Liver (tissue), 9 donors: ENCODE measurements around the gene HHAT. TPM values are rescaled to one million over a fixed set of nuclear protein-coding genes. Genes with fewer than 3 reads are reported as not detected.

Experiments used
- DNase-seq: peaks from one replicate; pipeline ENCODE4 v3.0.0-alpha.2; 2017; ENCODE audit warnings: low spot score
- H3K27ac ChIP-seq, 2 donors: one replicate each; pipeline ENCODE4 v1.7.0; 2013; ENCODE audit warnings: inconsistent platforms in 2 of 2, low read length in 2 of 2, control low read depth in 1 of 2, low read depth in 1 of 2, mild to moderate bottlenecking in 1 of 2
- H3K27me3 ChIP-seq, 4 donors: one replicate each; pipeline versions ENCODE4 v1.6.1 to v1.7.0; 2013; ENCODE audit warnings: low read length in 3 of 4, inconsistent platforms in 1 of 4, mild to moderate bottlenecking in 1 of 4, moderate library complexity in 1 of 4; ENCODE audit not compliant: control insufficient read depth in 4 of 4, insufficient read depth in 4 of 4
- H3K36me3 ChIP-seq, 4 donors: one replicate each; pipeline versions ENCODE4 v1.6.1 to v1.7.0; 2013; ENCODE audit warnings: low read length in 3 of 4, mild to moderate bottlenecking in 3 of 4, low read depth in 1 of 4, moderate library complexity in 1 of 4; ENCODE audit not compliant: control insufficient read depth in 4 of 4, insufficient read depth in 3 of 4
- H3K4me1 ChIP-seq, 4 donors: one replicate each; pipeline versions ENCODE4 v1.6.1 to v1.7.0; 2013; ENCODE audit warnings: low read length in 3 of 4, mild to moderate bottlenecking in 3 of 4, moderate library complexity in 1 of 4; ENCODE audit not compliant: control insufficient read depth in 4 of 4, insufficient read depth in 4 of 4
- H3K4me3 ChIP-seq, 3 donors: one replicate each; pipeline versions ENCODE4 v1.6.1 to v1.7.0; 2013; ENCODE audit warnings: low read length in 3 of 3, control low read depth in 1 of 3, low read depth in 1 of 3, mild to moderate bottlenecking in 1 of 3
- H3K9ac ChIP-seq, 2 donors: one replicate each; pipeline ENCODE4 v1.7.0; 2013; ENCODE audit warnings: low read length in 2 of 2, mild to moderate bottlenecking in 2 of 2, moderate library complexity in 2 of 2, control low read depth in 1 of 2, low read depth in 1 of 2
- H3K9me3 ChIP-seq, 4 donors: one replicate each; pipeline versions ENCODE4 v1.6.1 to v1.7.0; 2013; ENCODE audit warnings: low read length in 3 of 4; ENCODE audit not compliant: control insufficient read depth in 4 of 4
- EGR1 ChIP-seq, 2 donors: IDR thresholded peaks; 2 replicates each; pipeline ENCODE4 v1.6.1; 2016 to 2018; ENCODE audit warnings: antibody characterized with exemption in 2 of 2, low read depth in 2 of 2
- FOXA1 ChIP-seq: IDR thresholded peaks from 2 replicates; pipeline ENCODE4 v1.6.1; 2016; ENCODE audit warnings: antibody characterized with exemption
- FOXA2 ChIP-seq: IDR thresholded peaks from 2 replicates; pipeline ENCODE4 v1.6.1; 2016; ENCODE audit warnings: antibody characterized with exemption
- GABPA ChIP-seq, 2 donors: IDR thresholded peaks in 1 of 2; conservative IDR thresholded peaks in 1 of 2; 2 replicates each; pipeline ENCODE4 v1.6.1; 2016; ENCODE audit warnings: antibody characterized with exemption in 2 of 2, mild to moderate bottlenecking in 1 of 2, moderate library complexity in 1 of 2
- HNF4G ChIP-seq: IDR thresholded peaks from 2 replicates; pipeline ENCODE4 v1.6.1; 2016; ENCODE audit warnings: antibody characterized with exemption
- JUND ChIP-seq, 2 donors: IDR thresholded peaks; 2 replicates each; pipeline ENCODE4 v1.6.1; 2016; ENCODE audit warnings: antibody characterized with exemption in 2 of 2
- NR2F2 ChIP-seq: IDR thresholded peaks from 2 replicates; pipeline ENCODE4 v1.6.1; 2016; ENCODE audit warnings: antibody characterized with exemption
- RXRA ChIP-seq, 2 donors: IDR thresholded peaks; 2 replicates each; pipeline ENCODE4 v1.6.1; 2017 to 2018; ENCODE audit warnings: antibody characterized with exemption in 2 of 2, mild to moderate bottlenecking in 1 of 2
- SP1 ChIP-seq: IDR thresholded peaks from 2 replicates; pipeline ENCODE4 v1.6.1; 2018; ENCODE audit warnings: antibody characterized with exemption, mild to moderate bottlenecking
- WGBS: extraction: QIAGEN DNeasy Blood & Tissue Kit; methylation state at CpG from one replicate; pipeline ENCODE4 v1.1.7; 2013; 5-methylcytosine and 5-hydroxymethylcytosine counted together
- polyA plus RNA-seq, 2 donors: library from polyadenylated mRNA; stranded (reverse) in 1 of 2; unstranded in 1 of 2; fragments of 200-250 nt in 1 of 2; fragments of >200 nt in 1 of 2; fragmentation: Nextera tagmentation in 1 of 2; extraction: Ambion mirVana in 1 of 2; gene quantifications; one replicate each; pipeline versions ENCODE4 v1.2.1 to v1.2.3, GENCODE V29; 2013 to 2015
- total RNA-seq, 2 donors: library from RNA; depleted of rRNA; stranded (reverse); fragments of >200 nt; gene quantifications; one replicate each; pipeline ENCODE4 v1.2.3, GENCODE V29; 2014
- TF ChIP-seq, protein P1 (sequence below): IDR thresholded peaks from 2 replicates; pipeline ENCODE4 v1.6.1; 2016; ENCODE audit warnings: antibody characterized with exemption
- TF ChIP-seq, protein P2 (sequence below): fragments of 150-350 bp; IDR thresholded peaks from 2 replicates; pipeline ENCODE4 v1.5.1; 2017; ENCODE audit warnings: improper control_type of control experiment, low read depth, low read length; ENCODE audit not compliant: missing input control
- TF ChIP-seq, protein P3 (sequence below): IDR thresholded peaks from 2 replicates; pipeline ENCODE4 v1.6.1; 2016; ENCODE audit warnings: antibody characterized with exemption, mild to moderate bottlenecking
- donor health status: healthy.
- donor health status: healthy.
- donor health status: healthy.
- donor health status: healthy.
- donor health status: healthy.

HHAT gene
- total and polyA plus RNA-seq, 4 donors: 1.3 to 2.2 (median 1.6) TPM

DNA sequence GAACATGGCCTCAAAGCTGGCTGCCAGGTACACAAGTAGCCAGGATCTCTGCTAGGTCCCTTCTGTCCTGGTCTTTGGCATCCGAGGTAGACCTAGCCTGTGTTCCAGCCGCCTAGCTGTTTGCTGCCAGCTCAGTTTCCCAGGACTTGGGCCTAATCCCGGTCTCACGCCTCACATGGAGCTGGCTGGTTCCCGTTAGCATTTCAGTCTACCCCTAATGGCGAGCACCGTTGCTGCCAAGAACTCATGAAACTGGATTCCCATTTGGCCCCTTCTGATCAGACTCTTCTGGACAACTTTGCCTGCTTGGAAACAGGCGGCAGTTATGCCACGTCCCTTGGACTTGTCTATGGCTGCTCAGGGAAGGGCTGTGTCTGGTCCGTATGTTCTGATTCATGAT lies 26.2 kb upstream of the HHAT start:
- no peaks in the 10 kb centered on the region for H3K36me3 ChIP-seq
- WGBS: 92% methylated on average over 10 of the region's 10 CpGs
- H3K4me1 ChIP-seq: no peaks in the 10 kb centered on the region
- no peak overlapping the region for H3K27ac ChIP-seq
- H3K4me3 ChIP-seq: no peak overlapping the region
- H3K27me3 ChIP-seq: peaks cover 0 to 3% (median 0%) of the 10 kb centered on the region in 4 donors
- no peak for DNase-seq
- H3K9ac ChIP-seq: no peak overlapping the region
- H3K9me3 ChIP-seq: no peaks in the 10 kb centered on the region
- TF ChIP-seq, protein P1, sequence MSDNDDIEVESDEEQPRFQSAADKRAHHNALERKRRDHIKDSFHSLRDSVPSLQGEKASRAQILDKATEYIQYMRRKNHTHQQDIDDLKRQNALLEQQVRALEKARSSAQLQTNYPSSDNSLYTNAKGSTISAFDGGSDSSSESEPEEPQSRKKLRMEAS: no peak
- TF ChIP-seq FOXA2 (no peak), FOXA1 (no peak), GABPA (IDR thresholded peaks at IDR 0.05 in 1 of 2, conservative IDR thresholded peaks at IDR 0.05 in 1 of 2) (no peak), SP1 (no peak), RXRA (IDR thresholded peaks at IDR 0.05) (no peak), NR2F2 (no peak)
- TF ChIP-seq, protein P2, sequence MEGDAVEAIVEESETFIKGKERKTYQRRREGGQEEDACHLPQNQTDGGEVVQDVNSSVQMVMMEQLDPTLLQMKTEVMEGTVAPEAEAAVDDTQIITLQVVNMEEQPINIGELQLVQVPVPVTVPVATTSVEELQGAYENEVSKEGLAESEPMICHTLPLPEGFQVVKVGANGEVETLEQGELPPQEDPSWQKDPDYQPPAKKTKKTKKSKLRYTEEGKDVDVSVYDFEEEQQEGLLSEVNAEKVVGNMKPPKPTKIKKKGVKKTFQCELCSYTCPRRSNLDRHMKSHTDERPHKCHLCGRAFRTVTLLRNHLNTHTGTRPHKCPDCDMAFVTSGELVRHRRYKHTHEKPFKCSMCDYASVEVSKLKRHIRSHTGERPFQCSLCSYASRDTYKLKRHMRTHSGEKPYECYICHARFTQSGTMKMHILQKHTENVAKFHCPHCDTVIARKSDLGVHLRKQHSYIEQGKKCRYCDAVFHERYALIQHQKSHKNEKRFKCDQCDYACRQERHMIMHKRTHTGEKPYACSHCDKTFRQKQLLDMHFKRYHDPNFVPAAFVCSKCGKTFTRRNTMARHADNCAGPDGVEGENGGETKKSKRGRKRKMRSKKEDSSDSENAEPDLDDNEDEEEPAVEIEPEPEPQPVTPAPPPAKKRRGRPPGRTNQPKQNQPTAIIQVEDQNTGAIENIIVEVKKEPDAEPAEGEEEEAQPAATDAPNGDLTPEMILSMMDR: no peak
- TF ChIP-seq, protein P3, sequence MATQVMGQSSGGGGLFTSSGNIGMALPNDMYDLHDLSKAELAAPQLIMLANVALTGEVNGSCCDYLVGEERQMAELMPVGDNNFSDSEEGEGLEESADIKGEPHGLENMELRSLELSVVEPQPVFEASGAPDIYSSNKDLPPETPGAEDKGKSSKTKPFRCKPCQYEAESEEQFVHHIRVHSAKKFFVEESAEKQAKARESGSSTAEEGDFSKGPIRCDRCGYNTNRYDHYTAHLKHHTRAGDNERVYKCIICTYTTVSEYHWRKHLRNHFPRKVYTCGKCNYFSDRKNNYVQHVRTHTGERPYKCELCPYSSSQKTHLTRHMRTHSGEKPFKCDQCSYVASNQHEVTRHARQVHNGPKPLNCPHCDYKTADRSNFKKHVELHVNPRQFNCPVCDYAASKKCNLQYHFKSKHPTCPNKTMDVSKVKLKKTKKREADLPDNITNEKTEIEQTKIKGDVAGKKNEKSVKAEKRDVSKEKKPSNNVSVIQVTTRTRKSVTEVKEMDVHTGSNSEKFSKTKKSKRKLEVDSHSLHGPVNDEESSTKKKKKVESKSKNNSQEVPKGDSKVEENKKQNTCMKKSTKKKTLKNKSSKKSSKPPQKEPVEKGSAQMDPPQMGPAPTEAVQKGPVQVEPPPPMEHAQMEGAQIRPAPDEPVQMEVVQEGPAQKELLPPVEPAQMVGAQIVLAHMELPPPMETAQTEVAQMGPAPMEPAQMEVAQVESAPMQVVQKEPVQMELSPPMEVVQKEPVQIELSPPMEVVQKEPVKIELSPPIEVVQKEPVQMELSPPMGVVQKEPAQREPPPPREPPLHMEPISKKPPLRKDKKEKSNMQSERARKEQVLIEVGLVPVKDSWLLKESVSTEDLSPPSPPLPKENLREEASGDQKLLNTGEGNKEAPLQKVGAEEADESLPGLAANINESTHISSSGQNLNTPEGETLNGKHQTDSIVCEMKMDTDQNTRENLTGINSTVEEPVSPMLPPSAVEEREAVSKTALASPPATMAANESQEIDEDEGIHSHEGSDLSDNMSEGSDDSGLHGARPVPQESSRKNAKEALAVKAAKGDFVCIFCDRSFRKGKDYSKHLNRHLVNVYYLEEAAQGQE: no peak

DNA sequence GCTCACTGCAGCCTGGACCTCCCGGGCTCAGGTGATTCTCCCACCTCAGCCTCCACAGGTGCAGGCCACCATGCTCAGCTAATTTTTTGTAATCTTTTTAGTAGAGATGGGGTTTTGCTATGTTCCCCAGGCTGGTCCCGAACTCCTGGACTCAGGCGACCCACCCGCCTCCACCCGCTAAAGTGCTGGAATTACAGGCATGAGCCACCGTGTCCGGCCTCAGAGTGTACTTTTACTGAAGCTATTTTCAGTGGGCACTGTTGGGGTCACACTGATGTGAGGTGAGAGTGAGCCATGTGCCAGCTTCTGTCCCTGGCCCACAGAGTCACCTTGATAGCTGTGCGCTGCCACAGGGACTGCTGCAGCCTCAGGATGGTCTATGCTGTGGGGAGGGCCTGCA lies 25.3 kb upstream of the HHAT start:
- Histone ChIP-seq H3K4me3 (no peak overlapping the region), H3K9me3 (no peaks in the 10 kb centered on the region), H3K36me3 (no peaks in the 10 kb centered on the region), H3K27ac (no peak overlapping the region), H3K9ac (no peak overlapping the region), H3K27me3 (peaks cover 0 to 3% (median 0%) of the 10 kb centered on the region in 4 donors), H3K4me1 (no peaks in the 10 kb centered on the region)
- no peak for TF ChIP-seq EGR1 (IDR thresholded peaks at IDR 0.05; ENCODE audit: low read depth in 2 of 2)
- TF ChIP-seq, protein P2: no peak
- TF ChIP-seq FOXA1: no peak
- TF ChIP-seq NR2F2: no peak
- TF ChIP-seq, protein P3: no peak
- TF ChIP-seq JUND (IDR thresholded peaks at IDR 0.05): no peak
- TF ChIP-seq HNF4G: no peak
- TF ChIP-seq, protein P1: no peak
- no peak for TF ChIP-seq GABPA (IDR thresholded peaks at IDR 0.05 in 1 of 2, conservative IDR thresholded peaks at IDR 0.05 in 1 of 2)
- DNase-seq: no peak
- WGBS: 97% methylated on average over 8 of the region's 8 CpGs
